ENCODE data around the gene SYT2.
"Not testable (repeated sequence)": the region's sequence is repeated elsewhere in the genome, so short reads cannot be mapped to it uniquely, and the experiment has no call there.

SYT2 gene

GRCh38 chr1:202710070-202711045 is at the start of gene SYT2:
SYT2 (minus strand) TSS chr1:202710454; CDS start chr1:202605772, 104,682 bp downstream.
- DNase-seq, result peak; percentile 18 to 80

DNA sequence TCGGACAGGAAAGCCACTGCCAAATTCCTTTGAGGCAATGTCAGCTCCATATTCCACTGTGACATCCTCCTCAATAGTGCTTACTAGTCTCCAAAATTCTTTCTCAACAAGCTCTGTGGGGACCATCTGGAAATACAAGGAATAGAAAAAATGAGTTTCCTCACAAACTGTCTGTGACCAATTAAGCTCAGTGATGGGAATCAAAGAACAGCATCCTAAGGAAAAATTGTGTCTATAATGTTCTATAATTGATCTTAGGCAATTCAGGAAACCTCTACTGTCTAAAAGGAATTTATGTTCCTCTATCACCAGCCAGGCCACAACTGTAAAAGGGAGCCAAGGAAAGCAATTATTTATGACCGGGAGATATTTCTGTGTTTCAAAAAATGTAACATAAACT is 46.1 kb upstream of the SYT2 start:
- no peak for DNase-seq

DNA sequence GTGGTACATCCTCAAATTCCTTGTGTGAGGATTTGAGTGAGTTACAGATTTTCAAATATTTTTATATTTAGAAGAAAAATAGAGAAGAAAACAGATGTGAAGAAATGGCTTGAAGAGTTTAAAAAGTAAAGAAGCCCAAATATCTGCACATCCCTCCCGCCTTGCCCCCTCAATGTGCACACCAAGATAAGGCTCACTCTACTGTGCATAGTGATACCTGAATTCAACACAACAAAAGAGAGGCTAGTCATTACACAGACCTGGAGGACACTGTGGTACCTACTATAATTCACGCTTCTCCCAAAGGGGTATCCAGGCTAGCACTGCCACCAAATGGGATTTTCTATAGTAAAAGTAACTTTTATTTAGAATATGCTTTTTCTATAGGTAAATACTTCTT is 44.0 kb upstream of the SYT2 start:
- DNase-seq, result no peak

DNA sequence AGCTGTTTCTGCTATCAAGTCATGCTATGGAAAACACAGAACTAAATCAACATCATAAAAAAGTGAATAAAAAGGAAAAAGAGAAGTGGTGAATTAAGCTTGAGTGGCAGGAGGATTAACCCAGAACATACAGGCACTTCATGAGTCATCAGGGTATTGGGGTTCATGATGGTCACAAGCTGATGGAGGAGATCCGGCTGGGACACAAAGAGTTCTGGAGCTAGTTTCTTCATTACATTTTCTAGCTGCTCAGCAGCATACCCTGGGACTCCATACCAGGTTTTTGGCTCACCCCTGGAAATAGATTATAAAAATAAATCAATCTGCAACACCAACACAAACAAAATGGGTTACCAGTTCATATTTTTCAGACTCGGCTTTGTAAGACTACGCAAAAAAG is 42.5 kb upstream of the SYT2 start:
- DNase-seq, result no peak

- DNase-seq, result no peak
Measured at GRCh38 chr1:202750761-202751160, 40.5 kb upstream of the SYT2 start.

GRCh38 chr1:202750024-202750423 is 39.8 kb upstream of the SYT2 start:
- DNase-seq, result no peak

DNA sequence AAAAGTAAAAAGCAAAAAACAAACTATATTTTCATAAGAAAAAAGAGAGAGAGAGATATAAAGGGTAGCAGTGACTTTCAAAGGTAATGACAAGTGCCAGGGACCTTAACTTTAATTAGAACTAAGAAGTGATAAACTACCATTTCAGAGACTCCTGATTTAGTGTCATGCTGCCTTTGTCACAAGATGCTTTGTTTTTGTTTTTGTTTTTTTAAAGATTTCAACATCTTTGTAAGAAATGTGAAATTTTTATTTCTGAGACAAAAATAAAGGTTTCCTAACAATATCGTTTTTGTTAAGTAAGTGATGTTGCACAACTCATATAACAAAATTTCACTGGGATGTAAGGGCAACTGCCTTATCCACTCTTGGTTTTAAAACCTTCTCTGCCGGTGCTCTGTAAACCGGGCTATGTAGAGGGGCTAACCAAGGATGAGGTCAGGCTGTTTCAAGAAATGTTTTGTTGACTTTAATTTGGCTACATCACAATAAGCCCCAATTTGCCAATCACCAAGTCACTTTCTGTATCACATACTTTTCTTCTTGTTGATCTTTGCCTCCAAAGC is 35.2 kb upstream of the SYT2 start:
- DNase-seq, result no peak

DNA sequence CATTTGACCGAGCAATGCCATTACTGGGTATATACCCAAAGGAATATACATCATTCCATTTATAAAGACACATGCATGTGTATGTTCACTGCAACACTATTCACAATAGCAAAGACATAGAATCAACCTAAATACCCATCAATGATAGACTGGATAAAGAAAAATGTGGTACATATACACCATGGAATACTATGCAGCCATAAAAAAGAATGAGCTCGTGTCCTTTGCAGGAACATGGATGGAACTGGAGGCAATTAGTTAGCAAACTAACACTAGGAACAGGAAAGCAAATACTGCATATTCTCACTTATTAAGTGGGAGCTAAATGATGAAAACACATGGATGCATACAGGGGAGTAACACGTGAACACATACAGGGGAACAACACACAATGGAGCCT is 34.5 kb upstream of the SYT2 start:
- not testable (repeated sequence) for DNase-seq

- DNase-seq, result no peak
Measured at GRCh38 chr1:202742496-202742895, 32.2 kb upstream of the SYT2 start.

- DNase-seq, result no peak
Measured at GRCh38 chr1:202733251-202733650, 23.0 kb upstream of the SYT2 start.

DNA sequence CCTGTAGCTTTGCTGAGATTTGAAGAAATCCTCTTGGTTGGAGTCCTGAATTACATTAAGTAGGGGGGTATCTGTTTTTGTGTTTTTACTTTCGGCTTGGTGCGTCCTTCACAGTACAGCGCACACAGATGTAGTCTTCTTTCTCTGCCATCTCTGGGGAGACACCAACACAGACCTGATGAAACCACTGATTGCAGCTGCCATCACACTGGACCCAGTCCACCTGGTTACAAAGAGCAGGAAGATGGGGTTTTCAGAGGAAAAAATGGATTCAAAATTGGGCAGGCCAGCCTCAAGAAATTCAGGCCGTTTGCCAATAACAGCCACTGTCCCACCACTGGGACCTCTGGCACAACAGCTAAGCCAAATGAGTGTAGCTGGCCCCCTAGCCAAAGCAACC is 18.7 kb upstream of the SYT2 start:
- no peak for DNase-seq

DNA sequence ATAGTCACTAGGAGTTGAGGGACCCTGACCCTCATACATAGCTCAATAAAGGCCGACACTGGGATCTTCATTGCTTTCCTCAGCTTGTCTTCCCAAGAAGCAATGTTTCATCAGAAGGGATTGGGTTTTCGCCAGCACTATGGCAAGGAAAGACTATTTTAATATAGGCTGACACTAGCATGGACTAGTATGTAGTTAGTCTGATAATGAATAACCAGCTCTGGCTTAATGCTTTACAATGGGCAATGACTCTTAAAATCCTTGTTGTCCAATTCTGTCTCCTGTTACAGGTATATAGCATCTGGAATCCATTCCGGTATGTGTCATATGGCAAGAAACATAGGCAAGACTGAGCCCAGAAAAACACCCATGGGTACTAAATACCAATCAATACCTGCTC is 15.3 kb upstream of the SYT2 start:
- no peak for DNase-seq

- no peak for DNase-seq
Measured at GRCh38 chr1:202723708-202724107, 13.5 kb upstream of the SYT2 start.

GRCh38 chr1:202723046-202723445 is 12.8 kb upstream of the SYT2 start:
- DNase-seq, result not testable (repeated sequence)

DNA sequence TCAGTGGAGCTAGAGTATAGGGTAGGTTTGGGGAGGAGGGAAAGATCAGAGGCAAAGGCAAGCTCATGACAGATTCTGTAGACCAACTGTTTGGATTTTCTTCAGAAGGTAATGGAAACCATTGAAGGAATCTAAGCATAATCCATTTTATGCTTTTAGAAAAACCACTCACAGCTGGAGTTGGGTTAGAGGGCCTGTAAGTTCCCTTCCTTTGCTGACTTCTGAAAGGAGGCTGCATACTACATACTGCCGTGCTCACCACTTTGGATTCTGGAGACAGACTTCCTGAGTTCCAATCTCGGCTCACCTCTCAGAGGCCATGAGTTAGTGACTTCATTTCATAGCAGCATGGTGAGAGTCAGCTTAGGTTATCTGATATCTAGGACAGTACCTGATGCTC is 6.4 kb upstream of the SYT2 start:
- no peak for DNase-seq

GRCh38 chr1:202714202-202714601 is 3.9 kb upstream of the SYT2 start:
- DNase-seq, result not testable (repeated sequence)

GRCh38 chr1:202713110-202713509 is 2.9 kb upstream of the SYT2 start:
- DNase-seq, result no peak

DNA sequence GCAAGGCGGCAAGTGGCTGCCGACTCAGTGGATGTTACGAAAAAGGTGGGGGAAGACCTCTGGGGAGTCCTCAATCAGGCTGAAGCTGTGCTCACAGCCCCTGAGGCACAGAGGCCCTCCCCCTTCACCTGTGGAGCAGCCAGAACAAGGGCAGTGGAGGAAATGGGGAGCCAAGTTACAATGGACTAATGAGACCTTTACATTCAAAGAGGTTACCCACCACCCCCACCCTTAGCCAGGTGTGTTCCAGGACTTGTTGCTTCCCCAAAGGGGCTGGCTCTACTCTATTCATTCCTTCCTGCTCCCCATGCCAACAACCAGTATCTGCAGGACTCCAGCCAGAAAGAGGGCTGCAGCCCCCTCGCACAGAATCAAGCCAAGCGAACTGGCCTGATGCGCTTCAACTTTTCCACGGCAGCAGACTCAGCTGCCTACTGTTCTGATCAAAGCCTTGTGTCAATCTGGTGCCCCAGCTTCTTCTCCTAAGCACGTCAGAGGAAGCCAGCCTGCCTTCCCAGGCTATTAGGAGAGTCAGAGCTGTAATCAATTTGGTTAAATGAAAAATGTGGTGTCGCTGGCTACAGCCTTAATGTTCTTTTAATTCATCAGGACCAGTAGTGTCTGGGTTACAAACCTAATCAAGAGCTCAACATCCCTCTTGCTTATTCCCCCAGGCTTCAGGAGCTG is 1.8 kb upstream of the SYT2 start:
- no peak for DNase-seq

DNA sequence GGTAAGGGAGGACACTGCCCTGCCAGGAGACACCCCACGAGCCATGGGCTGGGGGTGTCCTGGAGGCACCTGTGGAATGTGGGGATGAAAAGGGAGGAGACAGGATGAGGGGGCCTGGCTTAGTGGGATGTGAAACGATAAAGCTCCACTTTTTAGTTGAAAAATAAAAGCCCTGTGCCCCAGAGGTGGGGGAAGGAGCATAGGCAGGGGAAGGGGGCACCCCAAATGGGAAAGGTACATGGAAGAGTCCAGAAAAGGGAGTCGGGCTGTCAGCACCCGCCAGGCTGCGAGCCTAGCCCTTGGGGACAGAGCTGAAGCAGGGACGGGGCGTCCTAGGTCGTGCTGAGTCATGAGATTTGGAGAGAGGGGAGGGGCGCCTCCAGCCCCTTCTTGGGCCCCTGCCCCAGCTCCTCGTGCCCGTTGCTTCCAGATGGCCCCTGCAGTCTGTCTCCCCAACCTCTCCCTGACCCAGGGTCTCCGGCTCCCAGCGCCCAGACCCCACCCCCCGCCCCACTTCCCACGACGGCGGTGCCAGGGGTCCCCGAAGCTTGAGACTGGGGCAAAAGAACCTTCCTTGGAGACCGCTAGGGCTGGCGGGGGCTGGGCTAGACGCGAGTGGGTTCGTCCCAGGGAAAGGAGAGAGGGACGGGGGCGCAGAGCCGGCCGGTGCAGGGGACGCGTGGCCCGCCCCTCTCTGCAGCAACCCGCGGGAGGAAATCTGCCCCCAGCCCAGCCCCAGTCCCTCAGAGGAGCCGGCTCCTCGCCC is 795 bp downstream of the SYT2 start:
- DNase-seq, result no peak

DNA sequence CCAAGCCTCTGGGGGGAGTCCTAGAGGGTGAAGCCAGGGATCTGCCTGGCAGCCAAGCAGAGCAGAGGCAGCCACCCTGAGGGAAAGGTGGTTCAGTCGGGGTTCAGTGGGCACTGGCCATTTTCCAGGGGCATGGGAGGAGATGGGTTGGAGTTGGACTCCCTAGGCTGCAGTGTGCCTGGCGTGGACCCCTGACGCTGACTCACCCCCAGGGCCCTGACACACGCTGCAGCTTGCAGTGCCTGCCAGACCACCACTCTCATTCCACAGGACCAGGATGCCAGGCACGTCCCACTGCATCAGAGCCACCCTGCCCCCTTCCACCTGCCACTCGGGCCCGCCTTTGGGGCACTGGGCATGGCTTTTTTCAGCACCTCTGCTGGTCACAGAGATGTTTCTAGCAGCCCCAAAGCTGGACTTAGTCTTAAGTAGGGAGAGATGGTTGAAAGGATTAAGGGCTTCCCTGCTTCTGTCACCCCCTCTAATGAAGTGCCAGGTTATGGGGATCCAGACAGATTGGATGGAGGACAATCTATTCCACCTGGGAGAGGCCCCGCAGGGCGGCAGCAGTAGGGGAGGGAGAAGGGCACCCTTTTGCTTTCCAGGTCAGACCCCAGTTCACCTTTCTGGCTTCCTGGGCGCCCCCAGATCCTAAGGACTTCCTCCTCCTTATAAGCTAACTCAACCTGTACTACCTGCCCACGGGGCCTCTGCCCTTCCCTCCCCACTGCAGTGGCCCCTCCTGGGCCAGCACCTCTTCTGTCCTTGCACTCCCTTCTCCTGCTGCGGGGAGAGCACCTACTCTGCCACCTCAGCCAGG is 1.6 kb downstream of the SYT2 start:
- DNase-seq, result no peak

DNA sequence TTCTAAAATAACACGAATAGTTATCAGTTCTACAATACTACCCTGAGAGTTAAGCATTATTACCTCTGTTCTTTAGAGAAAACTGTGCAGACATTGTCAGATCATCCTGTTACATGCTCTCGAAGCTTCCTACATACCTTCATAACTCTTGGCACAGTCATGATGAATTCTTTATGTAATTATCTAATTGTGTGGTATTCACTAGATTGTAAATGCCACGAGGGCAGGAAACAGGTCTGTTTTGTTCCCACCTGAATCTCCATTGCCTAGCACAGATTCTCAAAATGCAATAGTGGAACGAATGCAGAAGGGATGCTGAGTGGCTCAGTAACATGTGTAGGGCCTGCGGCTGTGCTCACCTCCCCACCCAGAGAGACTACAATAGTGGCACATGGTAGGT is 3.4 kb downstream of the SYT2 start:
- no peak for DNase-seq

GRCh38 chr1:202704601-202705000 is 5.7 kb downstream of the SYT2 start:
- no peak for DNase-seq

Measured in NCI-H446 (cell line).